ENCODE results near the gene EIF5AL1. TPM values are rescaled to one million over a fixed set of nuclear protein-coding genes. Genes with fewer than 3 reads are reported as not detected.

EIF5AL1 gene
- total RNA-seq, 1 donor from 2014 or later, result 0.26 TPM

DNA sequence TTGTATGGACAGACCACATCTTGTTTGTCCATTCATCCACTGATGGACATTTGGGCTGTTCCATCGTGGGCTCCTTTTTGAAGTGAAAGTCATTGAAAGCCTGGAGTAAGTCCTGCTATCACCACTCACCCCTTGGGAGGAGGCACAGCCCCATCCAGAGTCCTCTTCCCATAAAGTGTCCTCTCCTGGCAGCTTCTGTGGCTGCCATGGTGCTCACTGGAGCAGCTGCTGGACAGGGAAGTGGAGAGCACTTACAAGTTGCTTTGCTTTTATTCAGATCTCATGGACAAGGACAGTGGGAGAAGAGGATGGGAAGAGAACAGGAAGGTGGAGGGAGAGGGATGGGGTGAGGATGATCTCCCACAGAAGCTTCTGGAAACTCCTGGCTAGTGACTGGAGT is 18.5 kb upstream of the EIF5AL1 start:
- Histone ChIP-seq H3K36me3 (ENCODE audit: control insufficient read depth, insufficient read depth, low read length) (no peaks in the 10 kb centered on the region), H3K4me3 (ENCODE audit: low read depth, low read length) (no peak overlapping the region), H3K27me3 (ENCODE audit: control insufficient read depth, insufficient read depth, low read length) (peaks cover 5% of the 10 kb centered on the region)
- no peak for TF ChIP-seq CTCF (IDR thresholded peaks at IDR 0.05; ENCODE audit: insufficient read depth, low read length, severe bottlenecking)
- DNase-seq (ENCODE audit: low read depth) (no peak), FAIRE-seq (no peak)

DNA sequence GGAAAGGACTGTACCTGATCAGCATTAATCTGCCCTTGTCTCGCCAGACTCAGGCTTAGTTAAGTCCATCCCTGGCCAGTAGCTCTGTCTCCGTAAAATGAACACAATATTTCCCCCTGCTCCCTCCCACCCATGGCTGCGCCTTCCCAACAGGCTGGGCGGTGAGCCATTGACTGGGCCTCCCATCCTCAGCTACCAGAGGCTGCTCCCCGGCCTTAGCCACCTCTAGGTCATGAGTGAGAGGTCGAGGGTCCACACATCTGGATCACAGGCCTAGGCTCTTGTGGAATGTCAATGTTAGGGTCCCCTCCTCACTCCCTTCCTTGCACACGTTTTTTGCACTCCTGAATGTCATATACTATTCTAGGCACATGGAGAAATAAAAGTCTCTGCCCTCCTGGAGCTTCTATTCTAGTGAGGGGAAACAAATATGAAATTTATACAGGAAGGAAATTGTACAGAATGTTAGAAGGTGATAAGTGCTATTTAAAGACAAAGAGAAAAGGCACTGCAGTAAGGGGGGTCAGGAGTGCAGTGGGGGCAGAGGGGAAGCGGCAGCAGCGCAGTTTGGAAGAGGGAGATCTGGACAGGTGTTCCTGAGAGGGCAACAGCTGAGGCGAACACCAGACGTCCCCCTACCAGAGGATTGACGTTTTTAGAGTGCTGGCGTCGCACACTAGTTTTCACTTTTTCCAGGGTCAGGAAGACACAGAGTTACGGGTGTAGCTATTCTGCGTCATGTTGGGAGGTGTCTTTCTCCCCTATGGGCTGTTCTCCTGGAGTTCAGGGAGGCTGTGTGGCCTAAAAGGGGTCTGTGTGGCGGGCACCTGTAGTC is 17.2 kb upstream of the EIF5AL1 start:
- Histone ChIP-seq H3K36me3 (ENCODE audit: control insufficient read depth, insufficient read depth, low read length) (no peaks in the 10 kb centered on the region), H3K4me3 (ENCODE audit: low read depth, low read length) (no peak overlapping the region), H3K27me3 (ENCODE audit: control insufficient read depth, insufficient read depth, low read length) (peaks cover 8% of the 10 kb centered on the region)
- FAIRE-seq (no peak), DNase-seq (ENCODE audit: low read depth) (no peak)
- TF ChIP-seq CTCF (IDR thresholded peaks at IDR 0.05; ENCODE audit: insufficient read depth, low read length, severe bottlenecking), result no peak

- TF ChIP-seq CTCF (IDR thresholded peaks at IDR 0.05; ENCODE audit: insufficient read depth, low read length, severe bottlenecking), result no peak
- FAIRE-seq (no peak), DNase-seq (ENCODE audit: low read depth) (no peak)
- no peaks in the 10 kb centered on the region for H3K36me3 ChIP-seq (ENCODE audit: control insufficient read depth, insufficient read depth, low read length)
- H3K4me3 ChIP-seq (ENCODE audit: low read depth, low read length), result no peak overlapping the region
- H3K27me3 ChIP-seq (ENCODE audit: control insufficient read depth, insufficient read depth, low read length), result peaks cover 8% of the 10 kb centered on the region
Measured at GRCh38 chr10:79495791-79496190, 16.5 kb upstream of the EIF5AL1 start.

GRCh38 chr10:79496896-79497295 is 15.4 kb upstream of the EIF5AL1 start:
- no peak for DNase-seq (ENCODE audit: low read depth)
- peaks cover 8% of the 10 kb centered on the region for H3K27me3 ChIP-seq (ENCODE audit: control insufficient read depth, insufficient read depth, low read length)
- H3K36me3 ChIP-seq (ENCODE audit: control insufficient read depth, insufficient read depth, low read length), result no peaks in the 10 kb centered on the region
- TF ChIP-seq CTCF (IDR thresholded peaks at IDR 0.05; ENCODE audit: insufficient read depth, low read length, severe bottlenecking), result no peak
- FAIRE-seq, result no peak
- no peak overlapping the region for H3K4me3 ChIP-seq (ENCODE audit: low read depth, low read length)

DNA sequence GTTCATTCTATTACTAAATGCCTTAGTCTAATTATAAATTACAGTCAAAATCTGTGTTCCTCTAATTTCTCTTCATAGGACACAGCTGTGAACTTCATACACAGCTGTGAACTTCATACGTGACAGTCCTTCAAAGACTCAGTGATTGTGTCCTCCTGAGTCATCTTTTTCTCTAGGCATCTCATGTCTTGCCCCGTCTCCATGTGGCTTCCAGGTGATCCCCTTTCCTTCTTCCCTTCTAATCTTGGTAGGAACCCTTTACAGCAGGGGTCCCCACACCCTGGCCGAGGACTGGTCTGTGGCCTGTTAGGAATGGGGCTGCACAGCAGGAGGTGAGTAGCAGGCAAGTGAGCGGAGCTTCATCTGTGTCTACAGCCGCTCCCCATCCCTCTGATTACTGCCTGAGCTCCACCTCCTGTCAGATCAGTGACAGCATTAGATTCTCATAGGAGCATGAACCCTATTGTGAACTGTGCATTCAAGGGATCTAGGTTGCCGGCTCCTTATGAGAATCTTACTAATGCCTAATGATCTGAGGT is 14.0 kb upstream of the EIF5AL1 start:
- FAIRE-seq (no peak), DNase-seq (ENCODE audit: low read depth) (no peak)
- Histone ChIP-seq H3K4me3 (ENCODE audit: low read depth, low read length) (no peak overlapping the region), H3K27me3 (ENCODE audit: control insufficient read depth, insufficient read depth, low read length) (peaks cover 8% of the 10 kb centered on the region), H3K36me3 (ENCODE audit: control insufficient read depth, insufficient read depth, low read length) (no peaks in the 10 kb centered on the region)
- TF ChIP-seq CTCF (IDR thresholded peaks at IDR 0.05; ENCODE audit: insufficient read depth, low read length, severe bottlenecking), result no peak
